Ectodermal cell (in vitro differentiated cells): Measurements from ENCODE around the gene FSTL4.

Experiments used
- H3K27ac ChIP-seq: 2 replicates; pipeline ENCODE4 v1.7.0; 2013; ENCODE audit warnings: mild to moderate bottlenecking, low read depth, low read length; ENCODE audit not compliant: insufficient read depth, poor library complexity, severe bottlenecking
- H3K27me3 ChIP-seq: 2 replicates; pipeline ENCODE4 v1.7.0; 2013; ENCODE audit warnings: mild to moderate bottlenecking, low read length; ENCODE audit not compliant: insufficient read depth, control insufficient read depth, poor library complexity, severe bottlenecking
- H3K36me3 ChIP-seq: one replicate; pipeline ENCODE4 v1.7.0; 2013; ENCODE audit warnings: low read length; ENCODE audit not compliant: control insufficient read depth, insufficient read depth
- H3K4me1 ChIP-seq: one replicate; pipeline ENCODE4 v1.7.0; 2013; ENCODE audit warnings: low read length; ENCODE audit not compliant: control insufficient read depth, insufficient read depth
- H3K4me3 ChIP-seq: 2 replicates; pipeline ENCODE4 v1.7.0; 2013; ENCODE audit warnings: low read depth, low read length, control low read depth; ENCODE audit not compliant: insufficient read depth
- H3K9me3 ChIP-seq: 2 replicates; pipeline ENCODE4 v1.7.0; 2013; ENCODE audit warnings: mild to moderate bottlenecking, low read length, moderate library complexity; ENCODE audit not compliant: control insufficient read depth
- WGBS, 2 experiments: methylation state at CpG; one replicate each; pipeline ENCODE4 v1.1.7; 2013; ENCODE audit warnings: missing lambda C conversion rate in 2 of 2; 5-methylcytosine and 5-hydroxymethylcytosine counted together

Gene FSTL4

DNA sequence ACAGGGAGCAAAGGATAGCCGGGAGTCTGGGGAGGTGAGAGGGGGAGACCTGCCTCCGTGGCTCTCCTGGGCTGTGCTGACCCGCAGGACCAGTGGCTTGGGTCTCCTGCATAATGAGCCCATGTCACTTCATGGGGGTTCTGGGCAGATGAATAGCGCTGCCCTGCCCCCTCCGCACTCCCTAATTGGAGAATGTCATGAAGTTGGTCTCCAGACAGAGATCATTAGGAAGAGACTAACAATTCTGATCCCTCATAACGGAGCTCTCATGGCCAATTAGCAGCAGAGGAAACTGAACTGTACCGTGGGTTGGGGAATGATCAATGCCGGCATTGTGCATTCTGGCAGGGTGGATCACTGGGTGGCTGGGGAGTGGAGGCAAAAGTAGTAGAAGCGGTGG is 186.1 kb downstream of the FSTL4 start:
- H3K4me3 ChIP-seq, result no peak overlapping the region
- H3K4me1 ChIP-seq, result peaks cover 42% of the 10 kb centered on the region
- peaks cover 32% of the 10 kb centered on the region for H3K27me3 ChIP-seq
- no peak overlapping the region for H3K27ac ChIP-seq
- no peaks in the 10 kb centered on the region for H3K9me3 ChIP-seq
- no peaks in the 10 kb centered on the region for H3K36me3 ChIP-seq
- WGBS, 2 experiments, result 53 to 59% methylated on average over 9 of the region's 9 CpGs

DNA sequence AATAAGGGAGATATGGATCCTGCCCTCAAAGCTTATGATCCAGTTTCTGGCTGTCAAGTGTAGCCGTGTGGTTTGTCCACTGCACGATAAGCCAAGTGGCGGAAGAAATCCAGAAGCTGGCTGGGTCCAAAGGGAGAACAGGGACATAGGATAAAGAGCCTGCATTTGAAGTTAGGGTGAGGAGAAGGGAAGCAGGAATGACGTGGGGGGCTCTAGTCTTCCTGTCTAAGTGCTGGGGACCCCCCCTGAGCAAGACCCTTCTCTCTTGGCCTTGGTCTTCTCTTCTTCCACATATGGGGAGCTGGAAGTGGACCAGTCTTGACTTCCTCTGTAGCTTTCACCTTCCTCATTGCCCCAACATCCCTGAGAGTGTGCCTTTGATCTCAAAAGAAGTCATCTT is 186.6 kb downstream of the FSTL4 start:
- H3K4me3 ChIP-seq, result no peak overlapping the region
- no peaks in the 10 kb centered on the region for H3K36me3 ChIP-seq
- peaks cover 32% of the 10 kb centered on the region for H3K27me3 ChIP-seq
- H3K4me1 ChIP-seq, result peaks cover 42% of the 10 kb centered on the region
- no peak overlapping the region for H3K27ac ChIP-seq
- no peaks in the 10 kb centered on the region for H3K9me3 ChIP-seq
- WGBS, 2 experiments, result 76 to 81% methylated on average over 4 of the region's 4 CpGs

DNA sequence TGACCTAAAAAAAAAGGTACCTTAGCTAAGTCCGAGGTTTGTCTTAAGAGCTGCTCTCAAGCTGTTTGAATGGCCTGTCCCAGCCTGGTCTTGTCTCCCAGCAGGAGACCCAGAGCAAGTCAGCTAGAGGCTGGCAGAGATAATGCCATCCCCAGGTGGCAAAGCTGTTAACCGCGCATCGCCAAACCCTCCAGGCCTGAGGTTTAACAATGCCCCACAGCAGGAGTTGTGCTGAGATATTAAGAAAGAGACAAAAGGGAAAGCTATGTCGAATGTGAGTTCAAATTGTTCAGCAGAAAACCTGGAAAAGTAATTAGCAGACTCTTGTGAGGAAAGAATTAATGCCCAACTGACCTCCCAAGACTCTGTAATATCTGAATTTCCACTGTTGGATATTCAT is 187.1 kb downstream of the FSTL4 start:
- Histone ChIP-seq H3K27me3 (peaks cover 32% of the 10 kb centered on the region), H3K9me3 (no peaks in the 10 kb centered on the region), H3K4me3 (no peak overlapping the region), H3K36me3 (no peaks in the 10 kb centered on the region), H3K4me1 (peaks cover 41% of the 10 kb centered on the region), H3K27ac (no peak overlapping the region)
- 0% methylated on average over 5 of the region's 5 CpGs for WGBS, 2 experiments

DNA sequence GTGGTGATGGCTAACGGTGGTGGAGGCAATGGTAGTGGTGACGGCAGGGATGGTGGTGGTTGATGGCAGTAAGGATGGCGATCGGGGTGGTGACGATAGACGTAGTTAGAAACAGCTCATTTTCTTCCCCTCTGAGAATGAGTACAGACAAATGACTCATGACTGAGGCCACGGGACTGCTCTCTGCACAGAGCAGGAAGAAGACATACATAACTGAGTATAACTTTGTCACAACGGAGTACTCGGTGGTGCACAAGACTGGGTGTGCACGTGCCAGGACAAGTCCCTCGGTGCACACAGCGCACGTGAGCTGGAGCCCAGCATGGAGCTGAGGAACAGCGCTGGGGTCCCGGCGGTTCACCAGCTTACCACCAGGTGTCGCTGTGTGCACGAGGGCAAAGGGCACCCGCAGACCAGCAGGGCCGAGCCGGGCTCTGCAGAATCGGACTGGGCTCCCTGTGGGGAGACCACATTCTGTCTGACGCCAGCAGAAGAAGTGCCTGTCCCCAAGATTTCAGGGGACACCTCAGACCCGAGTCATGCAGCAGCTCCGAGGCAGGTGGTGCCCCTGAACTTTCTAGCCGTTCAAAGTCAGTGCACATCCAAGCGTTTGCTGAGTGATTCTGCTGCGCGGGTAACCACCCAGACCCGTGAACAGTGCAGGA is 188.6 kb downstream of the FSTL4 start:
- Histone ChIP-seq H3K4me1 (peaks cover 38% of the 10 kb centered on the region), H3K27me3 (peaks cover 32% of the 10 kb centered on the region), H3K27ac (no peak overlapping the region), H3K9me3 (no peaks in the 10 kb centered on the region), H3K4me3 (no peak overlapping the region), H3K36me3 (no peaks in the 10 kb centered on the region)
- 39 to 41% methylated on average over 30 of the region's 30 CpGs for WGBS, 2 experiments

- 86% methylated on average over 14 of the region's 14 CpGs for WGBS, 2 experiments
- Histone ChIP-seq H3K4me3 (no peak overlapping the region), H3K27ac (no peak overlapping the region)
Observed at GRCh38 chr5:133423011-133423617, 189.2 kb downstream of the FSTL4 start.

GRCh38 chr5:133421806-133422205 is 190.5 kb downstream of the FSTL4 start:
- Histone ChIP-seq H3K9me3 (no peaks in the 10 kb centered on the region), H3K36me3 (no peaks in the 10 kb centered on the region), H3K27ac (no peak overlapping the region), H3K4me1 (peaks cover 29% of the 10 kb centered on the region), H3K27me3 (peaks cover 21% of the 10 kb centered on the region), H3K4me3 (no peak overlapping the region)
- WGBS, 2 experiments, result 86 to 90% methylated on average over 5 of the region's 5 CpGs

More at GRCh38 chr5:133423011-133423617, 189.2 kb downstream of the FSTL4 start:
- peaks cover 26% of the 10 kb centered on the region for H3K27me3 ChIP-seq
- H3K9me3 ChIP-seq, result no peaks in the 10 kb centered on the region
- H3K4me1 ChIP-seq, result peaks cover 38% of the 10 kb centered on the region
- no peaks in the 10 kb centered on the region for H3K36me3 ChIP-seq

- H3K27me3 ChIP-seq, result peaks cover 19% of the 10 kb centered on the region
- H3K36me3 ChIP-seq, result no peaks in the 10 kb centered on the region
- H3K4me3 ChIP-seq, result no peak overlapping the region
- WGBS, 2 experiments, result 73 to 78% methylated on average over 8 of the region's 8 CpGs
- no peaks in the 10 kb centered on the region for H3K9me3 ChIP-seq
- no peak overlapping the region for H3K27ac ChIP-seq
- H3K4me1 ChIP-seq, result peaks cover 25% of the 10 kb centered on the region
Observed at GRCh38 chr5:133421394-133421793, 190.9 kb downstream of the FSTL4 start.

DNA sequence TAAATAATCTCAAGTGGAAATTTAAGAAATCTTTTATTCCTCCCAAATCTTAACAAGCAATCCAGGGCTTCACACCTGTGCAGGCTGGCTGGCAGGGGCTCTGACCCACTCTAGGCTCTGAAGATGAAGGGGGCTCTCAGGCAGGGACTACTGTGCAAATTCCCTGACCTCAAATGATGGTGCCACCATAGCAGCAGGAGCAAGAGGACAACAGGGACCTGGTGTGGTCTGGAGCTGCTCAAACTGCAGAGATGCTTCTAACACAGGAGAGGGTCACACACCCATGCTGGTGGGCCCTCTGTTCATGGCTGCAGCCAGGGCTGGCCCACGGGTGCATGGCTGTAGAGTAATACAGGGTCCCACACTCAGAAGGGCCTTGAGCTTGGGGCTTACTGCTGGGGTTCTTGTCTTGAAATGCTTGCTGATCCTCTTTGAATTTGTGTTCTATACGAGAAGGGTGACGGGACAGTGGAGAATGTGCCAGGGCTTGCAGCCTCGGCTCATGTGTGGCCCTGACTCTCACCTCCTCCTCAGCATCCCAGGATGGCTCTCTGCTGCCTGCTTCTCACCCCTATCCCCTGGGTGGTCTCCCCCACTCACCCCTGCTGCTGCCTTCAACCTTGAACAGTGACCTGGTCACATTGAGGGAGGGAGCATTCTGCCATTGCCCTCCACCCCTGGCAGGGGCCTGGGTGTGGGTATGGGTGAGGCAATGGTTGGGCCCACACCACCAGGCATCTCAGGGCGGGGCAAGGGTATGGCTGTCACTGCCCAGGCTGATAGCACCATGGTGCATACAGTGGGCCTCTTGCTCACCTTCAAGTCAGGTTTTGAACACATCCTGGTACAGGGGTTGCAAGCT is 191.7 kb downstream of the FSTL4 start:
- Histone ChIP-seq H3K4me1 (peaks cover 18% of the 10 kb centered on the region), H3K27me3 (peaks cover 16% of the 10 kb centered on the region), H3K4me3 (no peak overlapping the region), H3K9me3 (no peaks in the 10 kb centered on the region), H3K36me3 (no peaks in the 10 kb centered on the region), H3K27ac (no peak overlapping the region)
- WGBS, 2 experiments, result 94 to 96% methylated on average over 5 of the region's 5 CpGs

- no peak overlapping the region for H3K27ac ChIP-seq
- no peaks in the 10 kb centered on the region for H3K36me3 ChIP-seq
- H3K9me3 ChIP-seq, result no peaks in the 10 kb centered on the region
- no peaks in the 10 kb centered on the region for H3K4me1 ChIP-seq
- no peak overlapping the region for H3K4me3 ChIP-seq
- WGBS, 2 experiments, result 93 to 97% methylated on average over 5 of the region's 5 CpGs
- no peaks in the 10 kb centered on the region for H3K27me3 ChIP-seq
Observed at GRCh38 chr5:133415906-133416305, 196.4 kb downstream of the FSTL4 start.

- 89 to 94% methylated on average over 5 of the region's 5 CpGs for WGBS, 2 experiments
- Histone ChIP-seq H3K27ac (no peak overlapping the region), H3K4me3 (no peak overlapping the region), H3K27me3 (no peaks in the 10 kb centered on the region), H3K36me3 (no peaks in the 10 kb centered on the region), H3K9me3 (no peaks in the 10 kb centered on the region), H3K4me1 (no peaks in the 10 kb centered on the region)
Observed at GRCh38 chr5:133415506-133415905, 196.8 kb downstream of the FSTL4 start.
